Ovary (tissue), 3 donors: ENCODE results near the gene PRKCD.

Source experiments
- POLR2A ChIP-seq: fragments of 450-650 bp; IDR thresholded peaks from one replicate; pipeline ENCODE4 v1.6.1; 2017; ENCODE audit warnings: antibody characterized with exemption, mild to moderate bottlenecking, moderate library complexity
- TF ChIP-seq, protein P1 (sequence below), 3 donors: fragments of 450-650 bp in 2 of 3; fragments of 200-600 bp in 1 of 3; IDR thresholded peaks; one replicate each; pipeline versions ENCODE4 v1.5.1 to v1.8.0; 2016 to 2022; ENCODE audit warnings: antibody characterized with exemption in 3 of 3, mild to moderate bottlenecking in 1 of 3
- donor health status: DM: no; HTN: no; CAD: no.

DNA sequence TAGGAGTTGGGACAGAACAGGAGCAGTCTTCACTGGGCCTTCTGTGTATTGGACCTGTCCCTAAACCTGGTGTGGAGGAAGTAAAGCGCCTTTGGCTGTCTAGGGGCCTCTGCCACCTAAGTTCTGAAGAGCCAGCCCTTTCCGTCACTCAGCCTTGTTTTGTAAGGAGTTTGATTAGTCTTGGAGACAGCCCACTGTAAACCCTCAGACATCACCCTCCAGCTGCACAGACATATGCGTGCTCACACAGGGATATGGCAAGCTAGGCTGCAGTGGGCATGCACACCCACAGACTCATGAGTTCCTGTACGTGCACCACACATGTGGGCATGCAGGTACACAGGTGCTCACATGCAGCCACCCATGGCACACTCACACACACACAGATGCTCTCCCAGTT is 5.2 kb downstream of the PRKCD start:
- TF ChIP-seq, protein P1, sequence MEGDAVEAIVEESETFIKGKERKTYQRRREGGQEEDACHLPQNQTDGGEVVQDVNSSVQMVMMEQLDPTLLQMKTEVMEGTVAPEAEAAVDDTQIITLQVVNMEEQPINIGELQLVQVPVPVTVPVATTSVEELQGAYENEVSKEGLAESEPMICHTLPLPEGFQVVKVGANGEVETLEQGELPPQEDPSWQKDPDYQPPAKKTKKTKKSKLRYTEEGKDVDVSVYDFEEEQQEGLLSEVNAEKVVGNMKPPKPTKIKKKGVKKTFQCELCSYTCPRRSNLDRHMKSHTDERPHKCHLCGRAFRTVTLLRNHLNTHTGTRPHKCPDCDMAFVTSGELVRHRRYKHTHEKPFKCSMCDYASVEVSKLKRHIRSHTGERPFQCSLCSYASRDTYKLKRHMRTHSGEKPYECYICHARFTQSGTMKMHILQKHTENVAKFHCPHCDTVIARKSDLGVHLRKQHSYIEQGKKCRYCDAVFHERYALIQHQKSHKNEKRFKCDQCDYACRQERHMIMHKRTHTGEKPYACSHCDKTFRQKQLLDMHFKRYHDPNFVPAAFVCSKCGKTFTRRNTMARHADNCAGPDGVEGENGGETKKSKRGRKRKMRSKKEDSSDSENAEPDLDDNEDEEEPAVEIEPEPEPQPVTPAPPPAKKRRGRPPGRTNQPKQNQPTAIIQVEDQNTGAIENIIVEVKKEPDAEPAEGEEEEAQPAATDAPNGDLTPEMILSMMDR (IDR thresholded peaks at IDR 0.05) = no peak
- TF ChIP-seq POLR2A = no peak
